T-helper 1 cell (primary cell): ENCODE measurements around the gene FASTKD1.

Source experiments
- DNase-seq, 5 donors: peaks; one replicate each; pipeline ENCODE4 v3.0.0-alpha.2; 2012 to 2020

Gene FASTKD1

GRCh38 chr2:169495310-169495928 lies 78.2 kb downstream of the FASTKD1 start:
- no peak for DNase-seq

DNA sequence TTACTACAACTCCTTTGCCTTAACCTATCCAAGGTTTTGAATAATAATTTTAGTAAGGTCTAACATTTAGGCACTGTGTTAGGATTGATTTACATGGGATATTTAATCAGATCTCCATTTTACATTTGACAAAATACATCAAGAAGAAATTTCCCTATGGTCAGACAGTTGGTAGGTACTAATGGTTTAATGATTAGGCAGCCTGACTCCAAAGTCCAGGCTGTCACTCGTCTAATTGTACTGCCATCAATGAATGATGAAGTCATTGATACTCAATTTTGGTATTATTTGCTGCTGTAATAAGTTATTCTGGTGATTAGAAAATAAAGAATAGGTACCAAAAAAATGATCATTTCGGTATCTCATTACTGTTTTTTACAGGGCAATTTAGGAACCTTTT lies 80.3 kb downstream of the FASTKD1 start:
- no peak for DNase-seq

DNA sequence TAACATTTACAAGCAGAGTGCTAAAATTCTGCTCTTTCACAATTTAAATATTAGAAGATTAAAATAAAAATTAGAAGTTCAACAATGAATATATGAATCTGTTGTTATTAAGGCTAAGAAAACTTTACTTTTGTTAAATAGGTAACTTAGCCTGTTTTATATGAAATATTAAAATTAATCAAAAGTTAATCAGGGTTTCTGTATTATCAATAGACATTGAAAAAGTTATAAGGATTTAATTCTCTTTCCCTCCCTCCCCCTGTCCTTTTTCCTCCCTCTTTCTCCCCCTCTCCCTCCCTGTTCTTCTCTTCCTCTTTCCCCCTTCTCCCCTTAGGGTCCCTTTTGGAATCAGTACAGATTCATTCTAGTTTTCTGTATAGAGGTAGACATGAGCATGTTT lies 82.3 kb downstream of the FASTKD1 start:
- no peak for DNase-seq

- no peak for DNase-seq
These were observed 82.8 kb downstream of the FASTKD1 start for GRCh38 chr2:169490834-169491233.

DNA sequence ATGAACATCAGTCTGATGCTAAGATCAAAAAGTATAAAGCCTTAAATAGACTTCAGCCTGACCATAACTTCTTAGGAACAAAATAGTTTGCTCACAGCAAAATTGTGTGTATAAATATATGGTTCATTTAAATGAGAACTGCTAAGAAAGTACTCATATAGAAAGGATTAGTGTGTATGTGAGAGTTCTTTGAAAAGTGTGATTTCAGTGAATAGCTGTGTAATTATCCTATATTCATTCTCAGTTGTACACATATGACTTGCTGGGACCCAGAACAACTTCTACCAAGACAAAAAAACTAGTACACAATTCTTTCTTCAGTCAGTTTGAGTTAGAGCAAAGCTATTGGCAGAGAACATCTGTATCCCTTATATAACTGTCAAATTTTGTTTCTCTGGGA lies 87.2 kb downstream of the FASTKD1 start:
- DNase-seq, result no peak

DNA sequence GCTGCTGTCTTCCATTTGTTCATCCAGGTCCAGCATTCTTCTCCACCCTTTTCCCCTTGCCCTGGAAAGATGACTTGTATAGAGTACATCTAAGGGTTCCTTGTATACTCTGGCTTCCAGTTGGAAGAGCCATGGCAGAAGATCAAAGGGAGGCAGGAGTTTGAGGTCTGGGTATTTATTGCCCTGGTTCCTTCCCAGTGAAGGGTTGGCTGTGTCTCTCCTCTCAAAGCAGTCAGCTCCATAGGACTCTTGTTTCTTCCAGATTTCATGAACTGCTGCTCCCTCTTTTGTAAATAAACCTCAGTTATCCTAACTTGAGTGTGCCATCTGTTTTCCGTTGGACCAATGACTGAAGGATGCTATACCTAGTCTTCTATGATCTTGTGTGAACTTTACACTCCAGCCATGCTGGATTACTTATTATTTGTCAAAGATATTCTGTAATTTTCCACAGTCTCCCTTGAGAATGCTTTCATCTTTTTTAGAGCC lies 88.0 kb downstream of the FASTKD1 start:
- no peak for DNase-seq

DNA sequence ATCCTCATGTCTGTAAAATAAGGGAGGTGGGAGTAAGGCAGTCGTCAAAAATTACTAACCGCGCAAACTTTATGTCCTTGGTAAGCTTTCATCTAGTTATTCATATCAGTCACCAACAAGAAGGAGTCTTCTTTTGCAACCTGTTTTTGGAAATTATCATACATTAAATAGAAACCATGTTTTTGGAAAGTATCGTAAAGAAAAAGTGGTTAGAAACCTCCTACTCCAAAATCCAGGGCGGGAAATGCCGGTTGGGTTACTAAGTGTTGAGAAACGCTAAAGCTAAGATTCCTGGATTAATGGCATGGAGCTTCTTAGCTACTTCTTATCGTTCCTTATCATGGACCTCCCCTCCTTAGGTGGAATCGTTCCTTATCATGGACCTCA lies 93.6 kb downstream of the FASTKD1 start:
- no peak for DNase-seq
